KMS-11 (cell line): ENCODE results near the gene POPDC3.
A peak's percentile ranks its signal among the peaks of the same experiment; 100 is the strongest.

Experiments used
- H2AFZ ChIP-seq: fragments of 200-600 bp; sonication (generic); 2 replicates; pipeline ENCODE4 v1.6.1; 2016; ENCODE audit warnings: antibody characterized with exemption, mixed run types, low read depth
- H3K27ac ChIP-seq: fragments of 200-600 bp; sonication (generic); 2 replicates; pipeline ENCODE4 v1.6.1; 2016; ENCODE audit warnings: mild to moderate bottlenecking, mixed run types
- H3K27me3 ChIP-seq: fragments of 200-600 bp; sonication (generic); 2 replicates; pipeline ENCODE4 v1.6.1; 2017; ENCODE audit warnings: mild to moderate bottlenecking, low read depth, mixed run types, moderate library complexity; ENCODE audit not compliant: insufficient read depth
- H3K36me3 ChIP-seq: fragments of 200-600 bp; sonication (generic); 2 replicates; pipeline ENCODE4 v1.6.1; 2017; ENCODE audit warnings: mild to moderate bottlenecking, mixed run types; ENCODE audit not compliant: insufficient read depth
- H3K4me1 ChIP-seq: fragments of 200-600 bp; sonication (generic); 2 replicates; pipeline ENCODE4 v1.6.1; 2016; ENCODE audit warnings: mild to moderate bottlenecking, low read depth, mixed run types; ENCODE audit not compliant: poor library complexity, severe bottlenecking
- H3K4me2 ChIP-seq: fragments of 200-600 bp; sonication (generic); 2 replicates; pipeline ENCODE4 v1.7.0; 2016; ENCODE audit warnings: mild to moderate bottlenecking, mixed run types
- H3K4me3 ChIP-seq: fragments of 200-600 bp; sonication (generic); IDR thresholded peaks from 2 replicates; pipeline ENCODE4 v1.6.1; 2017; ENCODE audit warnings: low read depth, low read length, mixed read lengths; ENCODE audit not compliant: insufficient read depth
- H3K79me2 ChIP-seq: fragments of 200-600 bp; sonication (generic); 2 replicates; pipeline ENCODE4 v1.6.1; 2016; ENCODE audit warnings: low read depth, mixed run types; ENCODE audit not compliant: insufficient read depth
- H3K9ac ChIP-seq: fragments of 200-600 bp; sonication (generic); 2 replicates; pipeline ENCODE4 v1.6.1; 2016; ENCODE audit warnings: mild to moderate bottlenecking, mixed run types
- H4K20me1 ChIP-seq: fragments of 200-600 bp; sonication (generic); 2 replicates; pipeline ENCODE4 v1.6.1; 2016; ENCODE audit warnings: mild to moderate bottlenecking, mixed run types; ENCODE audit not compliant: insufficient read depth
- CTCF ChIP-seq: fragments of 200-600 bp; sonication (generic); conservative IDR thresholded peaks from 2 replicates; pipeline ENCODE4 v1.6.1; 2017; ENCODE audit warnings: low read depth, mild to moderate bottlenecking, antibody characterized with exemption, low read length, moderate library complexity, mixed read lengths

The POPDC3 gene

DNA sequence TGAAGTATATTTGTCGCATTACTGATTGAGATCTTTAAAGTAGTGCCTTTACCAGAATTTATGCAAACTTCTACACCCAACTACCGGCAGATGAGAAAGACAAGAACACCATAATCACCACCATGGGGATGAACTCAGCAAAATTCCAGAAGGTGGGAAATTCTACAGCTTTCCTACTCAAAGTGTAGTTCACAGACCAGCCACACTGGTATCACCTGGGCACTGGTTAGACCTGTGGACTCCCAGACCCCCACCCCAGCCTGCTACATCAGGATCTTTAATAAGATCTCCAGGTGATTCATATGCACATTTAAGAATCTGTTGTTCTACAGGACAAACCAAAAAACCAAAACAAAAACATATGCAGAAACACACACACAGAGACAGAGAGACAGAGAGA, 67.9 kb downstream of the POPDC3 start:
- Histone ChIP-seq H2AFZ (no peak overlapping the region), H3K79me2 (no peaks in the 10 kb centered on the region), H4K20me1 (no peaks in the 10 kb centered on the region), H3K4me2 (no peak overlapping the region; the same call in 1 of the 2 replicates), H3K27ac (no peak overlapping the region), H3K27me3 (no peaks in the 10 kb centered on the region), H3K36me3 (no peaks in the 10 kb centered on the region), H3K4me1 (peaks cover 36% of the 10 kb centered on the region), H3K9ac (no peak overlapping the region), H3K4me3 (no peak overlapping the region)
- no peak for TF ChIP-seq CTCF

DNA sequence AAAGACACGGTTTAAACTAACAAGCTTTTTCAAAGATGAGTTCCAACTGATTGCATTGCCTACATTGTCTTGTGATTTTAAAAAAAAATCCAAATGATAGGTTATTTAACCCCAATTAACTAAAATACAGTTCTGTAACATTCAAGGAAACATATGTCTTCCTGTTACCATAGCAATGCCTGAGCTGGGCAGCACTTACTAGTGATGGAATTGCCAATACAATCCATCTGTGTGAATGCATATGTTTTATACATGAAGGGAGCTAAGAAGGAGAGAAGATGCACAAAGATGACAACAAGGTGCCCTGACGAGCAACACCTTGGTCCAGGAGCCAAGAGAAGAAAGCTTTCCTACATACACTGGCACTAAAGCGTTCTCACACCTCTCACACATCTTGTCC, 68.7 kb downstream of the POPDC3 start:
- no peak for TF ChIP-seq CTCF
- Histone ChIP-seq H3K4me1 (peaks cover 36% of the 10 kb centered on the region), H3K79me2 (no peaks in the 10 kb centered on the region), H4K20me1 (no peaks in the 10 kb centered on the region), H3K36me3 (no peaks in the 10 kb centered on the region), H2AFZ (no peak overlapping the region), H3K27me3 (no peaks in the 10 kb centered on the region), H3K9ac (no peak overlapping the region), H3K27ac (peak overlapping the region; percentile 72; the same call in 1 of the 2 replicates), H3K4me3 (no peak overlapping the region), H3K4me2 (peak overlapping the region; percentile 73; the same call in 1 of the 2 replicates)

DNA sequence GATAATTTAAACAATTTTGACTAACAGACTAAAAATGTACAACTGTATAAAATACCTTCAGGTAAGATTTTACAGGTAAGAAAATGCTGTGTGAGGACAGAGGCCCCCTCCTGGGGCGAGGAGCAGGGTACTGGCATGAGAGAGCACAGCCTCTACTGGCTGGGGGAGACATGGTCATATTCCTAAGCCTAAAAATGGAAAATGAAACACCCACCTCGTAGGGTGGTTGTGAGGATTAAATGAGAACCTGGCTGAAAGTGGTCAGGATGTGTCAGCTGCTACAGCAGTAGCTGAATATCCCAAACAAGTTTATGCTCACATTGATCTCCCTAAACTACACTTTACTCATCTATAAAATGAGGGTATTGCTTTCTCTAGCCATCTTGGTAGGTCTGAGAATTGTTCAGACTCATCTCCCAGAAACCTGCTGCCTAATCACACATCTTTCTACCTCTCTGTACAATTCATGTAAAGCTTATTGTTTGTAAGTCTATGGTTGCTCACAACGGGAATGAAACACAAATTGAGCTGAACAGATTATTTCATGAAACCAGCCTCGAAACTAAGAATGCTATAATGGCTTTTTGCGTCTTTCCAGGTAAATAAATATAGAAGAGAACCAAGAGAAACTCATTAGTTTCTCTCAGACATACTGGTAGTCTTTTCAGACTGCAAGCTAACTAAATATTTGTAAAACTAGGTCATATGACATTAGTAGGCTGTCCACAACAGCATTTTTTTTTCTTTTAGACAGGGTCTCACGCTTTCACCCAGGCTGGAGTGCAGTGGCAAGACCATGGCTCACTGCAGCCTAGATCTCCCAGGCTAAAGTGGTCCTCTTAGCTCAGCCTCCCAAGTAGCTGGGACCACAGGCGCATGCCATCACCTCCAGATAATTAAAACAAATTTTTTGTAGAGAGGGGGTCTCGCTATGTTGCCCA, 69.6 kb downstream of the POPDC3 start:
- H4K20me1 ChIP-seq, result no peaks in the 10 kb centered on the region
- TF ChIP-seq CTCF, result no peak
- H3K4me3 ChIP-seq, result no peak overlapping the region
- peak overlapping the region; percentile 72 for H3K27ac ChIP-seq
- peaks cover 36% of the 10 kb centered on the region for H3K4me1 ChIP-seq
- H3K9ac ChIP-seq, result no peak overlapping the region; the same call in 1 of the 2 replicates
- peak overlapping the region; percentile 73 for H3K4me2 ChIP-seq
- no peaks in the 10 kb centered on the region for H3K27me3 ChIP-seq
- no peaks in the 10 kb centered on the region for H3K79me2 ChIP-seq
- H2AFZ ChIP-seq, result peak overlapping the region; percentile 30; the same call in 1 of the 2 replicates
- no peaks in the 10 kb centered on the region for H3K36me3 ChIP-seq

GRCh38 chr6:105108631-105109262, 71.1 kb downstream of the POPDC3 start:
- H3K4me1 ChIP-seq, result peaks cover 36% of the 10 kb centered on the region
- no peaks in the 10 kb centered on the region for H4K20me1 ChIP-seq
- H3K4me3 ChIP-seq, result no peak overlapping the region
- H3K9ac ChIP-seq, result no peak overlapping the region
- no peaks in the 10 kb centered on the region for H3K79me2 ChIP-seq
- H3K27me3 ChIP-seq, result no peaks in the 10 kb centered on the region
- H3K4me2 ChIP-seq, result no peak overlapping the region; the same call in 1 of the 2 replicates
- no peak overlapping the region for H2AFZ ChIP-seq
- no peak overlapping the region for H3K27ac ChIP-seq
- no peaks in the 10 kb centered on the region for H3K36me3 ChIP-seq
- no peak for TF ChIP-seq CTCF
